T-cell (primary cell): ENCODE results near the gene TNFSF13. TPM values are rescaled to one million over a fixed set of nuclear protein-coding genes. Genes with fewer than 3 reads are reported as not detected.

ENCODE experiments used
- ATAC-seq, 4 experiments: fragments of 200-7000 bp in 3 of 4; fragments of 150-1000 bp in 1 of 4; cut with Tn5 transposase; replicated peaks in 1 of 4; 1 replicate in 3 of 4; 2 replicates in 1 of 4; pipeline ENCODE4 v1.10.0; 2021; ENCODE audit warnings: moderate library complexity in 3 of 4, mild to moderate bottlenecking in 2 of 4, moderate number of reproducible peaks in 1 of 4
- CTCF ChIA-PET, 2 donors: fragments of 300-600 bp; sonication (Branson Sonifier 250); formaldehyde crosslinking; loops; one replicate each; lab custom pipeline; 2022; ENCODE audit warnings: antibody characterized with exemption in 2 of 2; lab: Charles Lee
- POLR2A ChIA-PET, 2 donors: fragments of 300-600 bp; sonication (Branson Sonifier 250); formaldehyde crosslinking; loops; one replicate each; lab custom pipeline; 2022; ENCODE audit warnings: antibody characterized with exemption in 2 of 2; lab: Charles Lee
- DNase-seq, 35 experiments: peaks; one replicate each; pipeline versions ENCODE4 v3.0.0 to v3.0.0-alpha.2; 2013 to 2023
- H3K27ac ChIP-seq: one replicate; pipeline ENCODE4 v1.5.1; 2013; ENCODE audit warnings: low read length
- H3K27me3 ChIP-seq, 2 experiments: replicated peaks in 1 of 2; 1 replicate in 1 of 2; 2 replicates in 1 of 2; pipeline versions ENCODE4 v1.6.1 to v1.7.0; 2013; ENCODE audit warnings: low read length in 1 of 2, mixed read lengths in 1 of 2; ENCODE audit not compliant: control insufficient read depth in 2 of 2, insufficient read depth in 2 of 2; ENCODE audit errors: extremely low read depth in 1 of 2
- H3K36me3 ChIP-seq, 2 donors: 1 replicate in 1 of 2; 2 replicates in 1 of 2; pipeline versions ENCODE4 v1.6.1 to v1.7.0; 2013; ENCODE audit warnings: low read length in 1 of 2; ENCODE audit not compliant: control insufficient read depth in 2 of 2, insufficient read depth in 1 of 2; ENCODE audit errors: extremely low read depth in 1 of 2
- H3K4me1 ChIP-seq, 2 experiments: 1 replicate in 1 of 2; 2 replicates in 1 of 2; pipeline versions ENCODE4 v1.6.1 to v1.7.0; 2013; ENCODE audit warnings: low read length in 2 of 2, mixed read lengths in 1 of 2; ENCODE audit not compliant: insufficient read depth in 2 of 2, control insufficient read depth in 1 of 2; ENCODE audit errors: extremely low read depth in 1 of 2
- H3K4me3 ChIP-seq, 2 donors: 1 replicate in 1 of 2; 2 replicates in 1 of 2; pipeline versions ENCODE4 v1.5.1 to v1.7.0; 2013; ENCODE audit warnings: mild to moderate bottlenecking in 2 of 2, low read length in 1 of 2, moderate library complexity in 1 of 2; ENCODE audit not compliant: control insufficient read depth in 1 of 2; ENCODE audit errors: extremely low read depth in 1 of 2
- H3K9me3 ChIP-seq: 2 replicates; pipeline ENCODE4 v1.7.0; 2013
- H3K27ac Mint-ChIP-seq, 2 donors: one replicate each; pipeline ENCODE4 v1.8.0; 2020 to 2021; ENCODE audit warnings: mild to moderate bottlenecking in 2 of 2, mixed read lengths in 2 of 2
- H3K27me3 Mint-ChIP-seq, 2 donors: one replicate each; pipeline ENCODE4 v1.8.0; 2021 to 2022; ENCODE audit warnings: mixed read lengths in 2 of 2
- H3K36me3 Mint-ChIP-seq: one replicate; pipeline ENCODE4 v1.8.0; 2021; ENCODE audit warnings: mixed read lengths
- H3K4me1 Mint-ChIP-seq, 3 donors: one replicate each; pipeline ENCODE4 v1.8.0; 2020 to 2022; ENCODE audit warnings: mixed read lengths in 3 of 3, mild to moderate bottlenecking in 1 of 3
- H3K4me3 Mint-ChIP-seq, 3 donors: one replicate each; pipeline ENCODE4 v1.8.0; 2020 to 2022; ENCODE audit warnings: mild to moderate bottlenecking in 3 of 3, mixed read lengths in 3 of 3, moderate library complexity in 3 of 3
- H3K9me3 Mint-ChIP-seq, 3 donors: one replicate each; pipeline ENCODE4 v1.8.0; 2020 to 2022; ENCODE audit warnings: mixed read lengths in 3 of 3
- WGBS: methylation state at CpG from one replicate; pipeline ENCODE4 v1.1.5; 2013; ENCODE audit warnings: missing lambda C conversion rate; ENCODE audit not compliant: insufficient coverage; 5-methylcytosine and 5-hydroxymethylcytosine counted together
- total RNA-seq, 35 experiments: library from RNA in 6 of 35; stranded (reverse) in 6 of 35; fragments of 120-200 nt in 1 of 35; gene quantifications; one replicate each; pipeline versions ENCODE4 v1.2.1 to v1.2.4 and lab custom pipeline; 2013 to 2026

TNFSF13 gene
- total RNA-seq, 5 donors from 2014 or later (not counting 1 experiment from before 2014, with no cell fraction given): 1.3 to 5.6 (median 4.6) TPM

DNA sequence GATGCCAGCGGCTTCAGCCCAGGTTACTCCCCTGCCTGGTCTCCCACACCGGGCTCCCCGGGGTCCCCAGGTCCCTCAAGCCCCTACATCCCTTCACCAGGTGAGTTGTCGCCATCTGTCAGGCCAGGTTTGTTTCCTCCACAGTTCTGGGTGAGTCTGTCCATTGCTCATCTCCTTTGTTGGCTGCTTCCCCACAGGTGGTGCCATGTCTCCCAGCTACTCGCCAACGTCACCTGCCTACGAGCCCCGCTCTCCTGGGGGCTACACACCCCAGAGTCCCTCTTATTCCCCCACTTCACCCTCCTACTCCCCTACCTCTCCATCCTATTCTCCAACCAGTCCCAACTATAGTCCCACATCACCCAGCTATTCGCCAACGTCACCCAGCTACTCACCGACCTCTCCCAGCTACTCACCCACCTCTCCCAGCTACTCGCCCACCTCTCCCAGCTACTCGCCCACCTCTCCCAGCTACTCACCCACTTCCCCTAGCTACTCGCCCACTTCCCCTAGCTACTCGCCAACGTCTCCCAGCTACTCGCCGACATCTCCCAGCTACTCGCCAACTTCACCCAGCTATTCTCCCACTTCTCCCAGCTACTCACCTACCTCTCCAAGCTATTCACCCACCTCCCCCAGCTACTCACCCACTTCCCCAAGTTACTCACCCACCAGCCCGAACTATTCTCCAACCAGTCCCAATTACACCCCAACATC lies 45.6 kb upstream of the TNFSF13 start:
- 93% methylated on average over 20 of the region's 20 CpGs for WGBS
- peaks cover 16 to 60% of the 10 kb centered on the region in 2 donors for H3K36me3 ChIP-seq
- H3K36me3 Mint-ChIP-seq: peaks cover 37% of the 10 kb centered on the region
- no peaks in the 10 kb centered on the region for H3K4me1 ChIP-seq
- no peaks in the 10 kb centered on the region for H3K9me3 ChIP-seq
- H3K27ac Mint-ChIP-seq: no peak overlapping the region
- H3K4me3 Mint-ChIP-seq: no peak overlapping the region
- no peaks in the 10 kb centered on the region for H3K27me3 Mint-ChIP-seq
- no peaks in the 10 kb centered on the region for H3K9me3 Mint-ChIP-seq
- H3K27me3 ChIP-seq: no peaks in the 10 kb centered on the region
- ATAC-seq (peak in 1 of 4 experiments; percentile 7), DNase-seq (no peak)
- CTCF ChIA-PET: interaction anchor here (0.5 to 3.6 kb wide), 11 partner anchors 12 to 157 kb away, joined by 3 to 22 read pairs (median 3); partner anchors contain the start of genes SOX15 (in 1 of the 2) and ZBTB4 (in 1 of the 2)
- no peak overlapping the region for H3K4me3 ChIP-seq
- peaks cover 0 to 5% (median 2%) of the 10 kb centered on the region in 3 donors for H3K4me1 Mint-ChIP-seq
- POLR2A ChIA-PET: interaction anchor here in 1 of 2 donors (0.8 to 0.9 kb wide), 2 partner anchors 8 to 22 kb away, joined by 3 to 4 read pairs; no protein-coding TSS in a partner anchor
- H3K27ac ChIP-seq: no peak overlapping the region

DNA sequence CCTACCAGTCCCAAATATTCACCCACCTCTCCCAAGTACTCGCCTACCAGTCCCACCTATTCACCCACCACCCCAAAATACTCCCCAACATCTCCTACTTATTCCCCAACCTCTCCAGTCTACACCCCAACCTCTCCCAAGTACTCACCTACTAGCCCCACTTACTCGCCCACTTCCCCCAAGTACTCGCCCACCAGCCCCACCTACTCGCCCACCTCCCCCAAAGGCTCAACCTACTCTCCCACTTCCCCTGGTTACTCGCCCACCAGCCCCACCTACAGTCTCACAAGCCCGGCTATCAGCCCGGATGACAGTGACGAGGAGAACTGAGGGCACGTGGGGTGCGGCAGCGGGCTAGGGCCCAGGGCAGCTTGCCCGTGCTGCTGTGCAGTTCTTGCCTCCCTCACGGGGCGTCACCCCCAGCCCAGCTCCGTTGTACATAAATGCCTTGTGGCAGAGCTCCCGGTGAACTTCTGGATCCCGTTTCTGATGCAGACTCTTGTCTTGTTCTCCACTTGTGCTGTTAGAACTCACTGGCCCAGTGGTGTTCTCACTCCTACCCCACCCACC lies 44.6 kb upstream of the TNFSF13 start:
- Histone ChIP-seq H3K27ac (no peak overlapping the region), H3K9me3 (no peaks in the 10 kb centered on the region), H3K36me3 (peaks cover 11 to 51% of the 10 kb centered on the region in 2 donors), H3K4me1 (no peaks in the 10 kb centered on the region), H3K27me3 (no peaks in the 10 kb centered on the region), H3K4me3 (no peak overlapping the region)
- 83% methylated on average over 17 of the region's 17 CpGs for WGBS
- DNase-seq (no peak), ATAC-seq (no peak)
- CTCF ChIA-PET: interaction anchor here (0.5 to 3.6 kb wide), 11 partner anchors 9 to 173 kb away, joined by 3 to 22 read pairs (median 5); partner anchors contain the start of genes SOX15 (in 1 of the 2), TP53 (in 1 of the 2) and ZBTB4 (in 1 of the 2)
- Mint-ChIP-seq H3K9me3 (no peaks in the 10 kb centered on the region), H3K27me3 (no peaks in the 10 kb centered on the region), H3K4me3 (no peak overlapping the region), H3K36me3 (peaks cover 30% of the 10 kb centered on the region), H3K4me1 (peaks cover 0 to 5% (median 2%) of the 10 kb centered on the region in 3 donors), H3K27ac (no peak overlapping the region)
- POLR2A ChIA-PET: interaction anchor here (0.6 to 1.0 kb wide), 3 partner anchors 26 to 205 kb away, joined by 3 to 11 read pairs (median 4); no protein-coding TSS in a partner anchor

DNA sequence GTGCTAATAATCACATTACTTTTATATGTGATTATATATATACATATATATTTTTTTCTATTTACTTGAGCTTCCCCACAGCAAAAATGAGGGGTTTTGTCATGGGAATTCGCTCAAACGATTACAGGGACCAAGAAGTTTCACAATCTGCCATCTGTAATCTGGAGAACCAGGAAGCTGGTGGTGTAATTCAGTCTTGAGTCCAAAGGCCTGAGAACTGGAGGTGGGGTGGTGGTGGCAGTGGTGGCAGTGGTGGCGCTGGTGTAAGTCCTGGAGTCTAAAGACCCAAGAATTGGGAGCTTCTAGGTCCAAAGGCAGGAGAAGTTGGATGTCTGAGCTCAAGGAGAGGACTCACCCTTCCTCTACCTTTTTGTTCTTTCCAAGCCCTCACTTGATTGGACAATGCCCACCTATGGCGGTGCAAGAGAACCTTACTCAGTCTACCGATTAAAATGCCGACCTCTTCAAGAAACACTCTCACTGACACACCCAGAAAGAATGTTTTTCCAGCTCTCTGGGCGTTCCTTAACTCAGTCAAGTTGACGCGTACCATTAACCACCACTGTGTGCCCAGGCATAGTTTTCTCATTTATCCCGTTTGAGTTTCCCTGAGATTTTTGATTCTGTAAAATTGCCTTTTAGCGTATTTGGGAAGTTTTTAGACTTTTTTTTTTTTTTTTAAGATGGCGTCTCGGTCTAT lies 42.5 kb upstream of the TNFSF13 start:
- no peaks in the 10 kb centered on the region for H3K4me1 ChIP-seq
- H3K36me3 Mint-ChIP-seq: peaks cover 17% of the 10 kb centered on the region
- H3K27ac ChIP-seq: no peak overlapping the region
- no peak overlapping the region for H3K4me3 Mint-ChIP-seq
- no peaks in the 10 kb centered on the region for H3K27me3 ChIP-seq
- no peaks in the 10 kb centered on the region for H3K9me3 ChIP-seq
- 94% methylated on average over 7 of the region's 13 CpGs for WGBS
- H3K27me3 Mint-ChIP-seq: no peaks in the 10 kb centered on the region
- POLR2A ChIA-PET: no interaction called here
- peaks cover 0 to 5% (median 2%) of the 10 kb centered on the region in 3 donors for H3K4me1 Mint-ChIP-seq
- H3K4me3 ChIP-seq: no peak overlapping the region
- CTCF ChIA-PET: interaction anchor here (0.6 to 3.6 kb wide), 8 partner anchors 36 to 171 kb away, joined by 3 to 22 read pairs (median 4); partner anchors contain the start of genes MPDU1 (in 1 of the 2), SOX15 (in 1 of the 2), TP53 (in 1 of the 2) and ZBTB4 (in 1 of the 2)
- H3K36me3 ChIP-seq: peaks cover 9 to 33% of the 10 kb centered on the region in 2 donors
- DNase-seq: no peak
- H3K9me3 Mint-ChIP-seq: no peaks in the 10 kb centered on the region
- ATAC-seq: no peak
- H3K27ac Mint-ChIP-seq: no peak overlapping the region

DNA sequence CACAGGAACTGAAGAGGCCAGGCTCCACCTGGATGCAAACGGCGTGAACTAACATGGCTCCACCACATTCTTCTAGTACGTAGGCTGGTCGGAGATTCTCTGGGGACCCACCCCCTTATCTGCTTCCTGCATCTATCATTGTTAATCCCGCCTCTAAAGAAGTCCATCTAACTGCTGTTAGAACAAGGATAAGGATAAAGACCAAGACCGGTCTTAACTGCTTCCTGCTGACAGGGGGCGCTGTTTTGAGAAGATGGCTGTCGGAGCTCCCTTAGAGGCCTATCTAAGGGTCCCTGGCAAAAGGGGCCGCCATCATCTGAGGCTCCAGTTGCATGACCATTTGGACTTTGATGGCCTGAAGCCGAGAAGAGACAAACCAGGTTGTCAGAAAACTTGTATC lies 35.5 kb upstream of the TNFSF13 start:
- Mint-ChIP-seq H3K27ac (peak overlapping the region in 1 of 2 donors; percentile 69), H3K4me3 (no peak overlapping the region), H3K36me3 (no peaks in the 10 kb centered on the region), H3K27me3 (no peaks in the 10 kb centered on the region), H3K4me1 (peaks cover 3 to 6% (median 4%) of the 10 kb centered on the region in 3 donors), H3K9me3 (no peaks in the 10 kb centered on the region)
- H3K4me1 ChIP-seq: peaks cover 0 to 6% of the 10 kb centered on the region in 2 experiments
- DNase-seq: peak in 30 of 35 experiments; percentile 14 to 75 (median 40)
- 72% methylated on average over 6 of the region's 10 CpGs for WGBS
- no peaks in the 10 kb centered on the region for H3K9me3 ChIP-seq
- no peaks in the 10 kb centered on the region for H3K36me3 ChIP-seq
- CTCF ChIA-PET: interaction anchor here (0.7 to 2.8 kb wide), 7 partner anchors 8 to 225 kb away, joined by 3 to 18 read pairs (median 7); partner anchors contain the start of genes SENP3 (in 1 of the 2) and TP53 (in 1 of the 2)
- POLR2A ChIA-PET: interaction anchor here in 1 of 2 donors (0.7 kb wide), 1 partner anchor 8 kb away, joined by 10 read pairs; no protein-coding TSS in a partner anchor
- H3K27me3 ChIP-seq: no peaks in the 10 kb centered on the region
- H3K27ac ChIP-seq: no peak overlapping the region
- ATAC-seq: peak in 3 of 4 experiments; percentile 52 to 78 (median 53)
- H3K4me3 ChIP-seq: no peak overlapping the region

DNA sequence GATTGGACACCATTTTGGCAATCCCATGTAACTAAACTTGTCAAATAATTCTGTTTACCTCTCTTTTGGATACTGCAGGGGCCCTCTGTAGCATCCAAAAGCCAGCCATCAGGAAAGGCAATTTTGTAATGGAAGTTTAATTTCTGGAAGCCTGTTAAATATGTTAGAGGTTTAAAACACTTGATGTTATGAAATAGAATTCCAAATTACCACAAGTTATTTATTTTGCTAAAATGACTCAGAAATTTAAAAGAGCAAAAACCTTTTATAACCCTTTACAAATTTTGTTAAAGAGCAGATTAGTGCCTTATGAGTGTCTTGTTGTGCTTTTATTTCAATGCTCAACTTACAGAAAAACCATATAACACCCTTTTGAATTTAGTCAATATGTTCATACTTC lies 29.7 kb upstream of the TNFSF13 start:
- POLR2A ChIA-PET: no interaction called here
- no peaks in the 10 kb centered on the region for H3K4me1 Mint-ChIP-seq
- no peak overlapping the region for H3K4me3 ChIP-seq
- H3K9me3 ChIP-seq: no peaks in the 10 kb centered on the region
- H3K9me3 Mint-ChIP-seq: peaks cover 0 to 2% (median 0%) of the 10 kb centered on the region in 3 donors
- CTCF ChIA-PET: no interaction called here
- no peak overlapping the region for H3K4me3 Mint-ChIP-seq
- H3K27ac ChIP-seq: no peak overlapping the region
- H3K36me3 Mint-ChIP-seq: no peaks in the 10 kb centered on the region
- H3K27me3 Mint-ChIP-seq: no peaks in the 10 kb centered on the region
- no peaks in the 10 kb centered on the region for H3K27me3 ChIP-seq
- H3K4me1 ChIP-seq: no peaks in the 10 kb centered on the region
- no peaks in the 10 kb centered on the region for H3K36me3 ChIP-seq
- ATAC-seq: no peak
- H3K27ac Mint-ChIP-seq: no peak overlapping the region
- DNase-seq: no peak
